Eye (tissue), 1 donor: ENCODE results near the gene KREMEN2.
"Not testable (repeated sequence)": the region's sequence is repeated elsewhere in the genome, so short reads cannot be mapped to it uniquely, and the experiment has no call there.

Experiments used
- DNase-seq: peaks from one replicate; pipeline ENCODE4 v3.0.0-alpha.2; 2015

KREMEN2 gene

GRCh38 chr16:2963723-2964474 lies at the start of gene KREMEN2:
TSS of gene KREMEN2 (plus strand) at chr16:2964275. CDS start at chr16:2964521, 246 bp downstream.
- peak; percentile 70 for DNase-seq

DNA sequence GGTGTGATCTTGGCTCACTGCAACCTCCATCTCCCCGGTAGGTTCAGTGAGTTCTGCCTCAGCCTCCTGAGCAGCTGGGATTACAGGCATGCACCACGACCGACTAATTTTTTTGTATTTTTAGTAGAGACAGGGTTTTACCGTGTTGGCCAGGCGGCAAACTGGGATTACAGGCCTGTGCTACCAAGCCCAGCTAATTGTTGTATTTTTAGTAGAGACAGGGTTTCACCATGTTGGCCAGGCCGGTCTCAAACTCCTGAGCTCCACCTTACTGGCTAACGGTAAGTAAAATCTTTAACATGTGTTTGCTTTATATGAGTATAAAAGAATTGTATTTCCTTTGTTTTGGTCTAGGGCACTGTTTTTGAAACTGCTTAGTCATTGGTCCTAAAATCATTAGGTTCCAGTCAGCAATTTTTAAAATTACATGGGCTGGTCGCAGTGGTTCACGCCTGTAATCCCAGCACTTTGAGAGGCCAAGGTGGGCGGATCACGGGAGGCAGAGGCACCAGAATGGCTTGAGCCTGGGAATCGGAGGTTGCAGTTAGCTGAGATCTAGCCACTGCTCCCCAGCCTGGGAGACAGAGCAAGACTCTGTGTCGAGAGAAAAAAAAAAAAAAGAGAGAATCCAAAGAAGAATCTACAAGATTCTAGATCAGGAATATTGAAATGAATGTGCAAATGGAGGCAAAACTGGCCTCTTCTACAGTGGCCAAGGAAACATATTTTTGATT lies 48.7 kb upstream of the KREMEN2 start:
- DNase-seq, result no peak

DNA sequence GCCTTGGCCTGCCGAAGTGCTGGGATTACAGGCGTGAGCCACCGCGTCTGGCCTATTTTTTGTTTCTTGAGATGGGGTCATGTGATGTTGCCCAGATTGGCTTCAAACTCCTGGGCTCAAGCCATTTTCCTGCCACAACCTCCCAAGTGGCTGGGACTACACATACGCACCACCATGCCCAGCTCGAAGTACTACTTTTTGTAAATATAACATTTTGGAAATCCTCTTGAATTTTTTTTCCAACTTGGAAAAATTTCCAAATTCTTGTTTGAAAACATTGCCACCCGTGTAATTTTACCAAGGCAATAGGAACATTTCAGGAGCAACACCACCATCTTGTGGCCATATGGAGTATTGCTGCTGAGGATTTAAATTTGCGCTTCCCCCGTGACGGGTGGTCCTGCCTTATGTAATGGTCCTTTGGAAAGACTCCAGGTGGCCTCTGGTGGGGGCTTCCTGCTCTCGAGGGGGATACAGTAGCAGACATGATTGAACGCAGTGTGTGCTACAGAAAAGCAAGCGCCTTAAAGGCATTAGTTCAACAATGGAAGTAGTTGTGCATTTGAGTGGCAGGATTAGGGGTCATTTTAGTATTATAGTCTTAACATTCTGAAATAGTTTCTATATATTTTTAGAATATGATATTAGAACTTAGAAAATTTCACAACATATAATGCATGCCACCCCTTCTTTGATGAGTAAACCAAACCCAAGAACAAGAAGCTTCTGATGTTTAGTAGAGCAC lies 44.4 kb upstream of the KREMEN2 start:
- DNase-seq, result peak; percentile 94

- DNase-seq, result no peak
Observed at GRCh38 chr16:2923481-2923880, 40.6 kb upstream of the KREMEN2 start.

DNA sequence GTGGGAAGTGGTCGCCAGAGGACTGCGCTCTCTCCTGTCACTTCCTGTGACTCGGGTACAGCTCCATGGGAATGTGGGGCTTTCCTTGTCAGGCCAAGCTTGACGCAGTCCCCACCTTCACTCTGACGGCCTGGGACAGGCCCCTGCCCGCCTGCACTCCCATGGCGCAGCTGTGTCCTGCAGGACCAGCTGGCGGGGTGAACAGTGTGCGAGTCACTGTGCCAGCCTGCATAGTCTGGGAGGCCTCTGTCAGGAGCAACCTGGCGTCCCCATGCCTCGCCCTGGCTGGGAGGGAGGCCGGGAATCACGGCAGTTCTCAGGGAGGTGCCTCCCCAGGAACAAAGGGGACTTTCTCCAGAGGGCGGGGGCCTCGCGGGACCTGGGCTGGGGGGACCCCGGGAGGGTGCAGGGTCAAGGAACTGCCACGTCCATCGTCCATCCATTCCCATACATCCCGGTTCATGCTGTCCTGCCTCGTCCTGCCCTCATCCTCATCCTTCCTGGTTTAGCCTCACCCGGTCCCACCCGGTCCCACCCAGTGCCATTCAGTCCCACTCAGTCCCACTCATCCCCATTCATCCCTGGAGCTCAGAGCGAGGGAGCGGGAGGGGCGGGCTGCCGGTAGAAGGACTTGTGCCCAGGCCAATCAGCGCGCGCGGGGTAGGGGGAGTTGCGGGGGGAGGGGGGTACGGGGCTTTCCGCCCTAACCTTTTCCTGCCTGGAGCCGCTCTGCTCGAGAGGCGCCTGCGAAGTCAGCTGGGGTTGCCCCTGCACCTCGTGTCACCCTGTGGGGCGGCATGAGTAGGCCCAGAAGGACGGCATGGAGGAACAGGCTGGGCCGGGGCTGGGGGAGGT lies 38.9 kb upstream of the KREMEN2 start:
- DNase-seq, result peak; percentile 65

GRCh38 chr16:2925951-2926649 lies 38.0 kb upstream of the KREMEN2 start:
- peak; percentile 40 for DNase-seq

- DNase-seq, result no peak
Observed at GRCh38 chr16:2926650-2926999, 37.5 kb upstream of the KREMEN2 start.

DNA sequence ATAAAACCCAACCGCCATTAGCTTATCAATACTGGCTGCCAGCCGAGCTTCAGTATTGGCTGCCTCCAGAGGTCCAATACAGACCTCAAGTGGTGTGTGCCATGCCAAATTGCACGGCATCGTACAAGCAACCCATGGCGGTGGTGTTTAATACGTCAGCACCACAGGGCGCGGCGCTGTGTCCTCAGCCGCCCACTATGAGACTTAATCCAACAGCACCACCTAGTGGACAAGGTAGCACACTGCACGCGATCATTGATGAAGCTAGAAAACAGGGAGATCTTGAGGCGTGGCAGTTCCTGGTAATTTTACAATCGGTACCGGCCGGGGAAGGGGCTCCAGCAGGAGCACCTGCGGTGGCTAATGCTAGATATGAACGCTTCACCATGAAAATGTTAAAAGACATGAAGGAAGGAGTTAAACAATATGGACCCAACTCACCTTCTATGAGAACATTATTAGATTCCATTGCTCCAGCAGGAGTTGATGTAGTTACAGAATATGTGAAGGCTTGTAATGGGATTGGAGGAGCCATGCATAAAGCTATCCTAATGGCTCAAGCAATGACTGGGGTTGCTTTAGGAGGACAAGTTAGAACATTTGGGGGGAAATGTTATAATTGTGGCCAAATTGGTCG lies 36.9 kb upstream of the KREMEN2 start:
- peak; percentile 96 for DNase-seq

DNA sequence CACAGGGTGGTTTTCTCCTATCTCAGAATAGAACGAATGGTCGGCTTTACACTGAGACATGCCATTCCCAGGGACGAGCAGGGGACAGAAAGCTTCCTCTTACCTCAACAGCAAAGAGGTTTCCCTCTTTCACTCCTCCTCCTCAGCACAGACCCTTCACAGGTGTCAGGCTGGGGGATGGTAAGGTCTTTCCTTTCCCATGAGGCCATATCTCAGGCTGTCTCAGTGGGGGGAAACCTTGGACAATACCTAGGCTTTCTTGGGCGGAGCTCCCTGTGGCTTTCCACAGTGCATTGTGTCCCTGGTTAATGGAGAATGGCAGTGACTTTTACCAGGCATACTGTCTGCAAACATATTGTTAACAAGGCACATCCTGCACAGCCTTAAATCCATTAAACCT lies 35.9 kb upstream of the KREMEN2 start:
- not testable (repeated sequence) for DNase-seq

DNA sequence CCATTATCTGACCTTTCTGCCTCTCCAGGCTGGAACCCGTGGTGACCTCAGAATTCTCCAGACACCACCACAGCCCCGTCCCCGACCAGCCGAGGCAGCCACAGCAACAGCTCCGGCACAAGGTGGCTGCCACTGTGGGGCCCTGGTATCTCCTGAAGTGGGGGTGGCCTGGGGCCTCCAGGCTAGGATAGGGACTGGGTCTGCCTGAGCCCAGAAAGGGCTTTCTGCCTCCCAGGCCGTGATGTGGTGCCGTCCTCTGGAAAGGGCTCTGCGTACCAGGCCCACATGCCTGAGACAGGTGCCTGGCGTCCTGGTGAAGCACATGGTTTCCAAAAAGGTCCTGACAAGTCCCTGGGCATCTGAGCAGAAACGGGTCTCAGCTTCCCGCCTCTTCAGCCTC lies 35.3 kb upstream of the KREMEN2 start:
- DNase-seq, result no peak

GRCh38 chr16:2929693-2930092 lies 34.4 kb upstream of the KREMEN2 start:
- no peak for DNase-seq

DNA sequence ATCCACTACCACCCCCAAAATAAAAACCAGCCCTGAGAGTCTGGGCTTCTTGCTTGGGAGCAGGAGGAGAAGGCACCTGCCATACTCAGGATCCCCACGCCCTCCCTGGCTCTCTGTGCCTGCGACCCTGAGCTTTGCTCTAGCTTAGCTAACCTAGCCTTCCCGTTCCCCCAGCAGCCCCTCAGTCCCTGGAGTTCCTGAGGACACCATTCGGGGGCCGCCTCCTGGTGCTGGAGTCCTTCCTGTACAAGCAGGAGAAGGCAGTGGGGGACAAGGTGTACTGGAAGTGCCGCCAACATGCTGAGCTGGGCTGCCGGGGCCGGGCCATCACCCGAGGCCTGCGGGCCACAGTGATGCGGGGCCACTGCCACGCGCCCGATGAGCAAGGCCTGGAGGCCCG lies 33.8 kb upstream of the KREMEN2 start:
- DNase-seq, result no peak

- not testable (repeated sequence) for DNase-seq
Observed at GRCh38 chr16:2931231-2931914, 32.7 kb upstream of the KREMEN2 start.

GRCh38 chr16:2933136-2933535 lies 30.9 kb upstream of the KREMEN2 start:
- DNase-seq, result no peak

- no peak for DNase-seq
Observed at GRCh38 chr16:2933701-2934100, 30.4 kb upstream of the KREMEN2 start.

GRCh38 chr16:2934450-2934849 lies 29.6 kb upstream of the KREMEN2 start:
- DNase-seq, result no peak

- DNase-seq, result no peak
Observed at GRCh38 chr16:2936436-2937011, 27.6 kb upstream of the KREMEN2 start.

DNA sequence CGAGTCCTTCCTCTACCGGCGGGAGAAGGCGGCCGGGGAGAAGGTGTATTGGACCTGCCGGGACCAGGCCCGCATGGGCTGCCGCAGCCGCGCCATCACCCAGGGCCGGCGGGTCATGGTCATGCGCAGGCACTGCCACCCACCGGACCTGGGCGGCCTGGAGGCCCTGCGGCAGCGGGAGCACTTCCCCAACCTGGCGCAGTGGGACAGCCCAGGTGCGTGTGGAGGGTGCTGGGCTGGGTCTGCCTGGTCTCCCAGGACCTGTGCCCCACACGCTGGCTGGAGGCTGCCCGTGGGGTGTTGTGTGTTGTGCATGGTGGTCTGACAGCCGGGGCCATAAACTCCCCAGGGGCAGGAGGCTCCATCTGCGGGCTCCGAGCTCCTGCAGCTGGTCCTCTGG lies 26.9 kb upstream of the KREMEN2 start:
- no peak for DNase-seq

GRCh38 chr16:2938206-2938605 lies 25.9 kb upstream of the KREMEN2 start:
- no peak for DNase-seq

DNA sequence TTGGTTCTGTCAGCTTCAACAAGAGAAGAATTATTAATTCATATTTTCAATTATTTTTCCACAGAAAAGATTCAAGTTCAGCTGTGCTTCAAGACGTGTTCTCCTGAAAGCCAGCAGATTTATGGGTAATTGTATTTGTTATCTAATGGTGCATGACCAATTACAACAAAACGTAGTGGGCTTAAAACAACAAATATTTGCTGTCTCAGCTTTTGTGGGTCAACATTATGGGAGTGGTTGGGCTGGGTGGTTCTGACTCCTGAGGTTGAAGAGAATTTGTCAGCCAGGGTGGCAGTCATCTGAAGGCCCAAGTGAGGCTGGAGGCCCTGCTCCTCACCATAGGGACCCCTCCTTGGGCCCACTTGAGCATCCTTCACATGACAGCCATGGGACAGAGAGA lies 24.1 kb upstream of the KREMEN2 start:
- DNase-seq, result no peak

DNA sequence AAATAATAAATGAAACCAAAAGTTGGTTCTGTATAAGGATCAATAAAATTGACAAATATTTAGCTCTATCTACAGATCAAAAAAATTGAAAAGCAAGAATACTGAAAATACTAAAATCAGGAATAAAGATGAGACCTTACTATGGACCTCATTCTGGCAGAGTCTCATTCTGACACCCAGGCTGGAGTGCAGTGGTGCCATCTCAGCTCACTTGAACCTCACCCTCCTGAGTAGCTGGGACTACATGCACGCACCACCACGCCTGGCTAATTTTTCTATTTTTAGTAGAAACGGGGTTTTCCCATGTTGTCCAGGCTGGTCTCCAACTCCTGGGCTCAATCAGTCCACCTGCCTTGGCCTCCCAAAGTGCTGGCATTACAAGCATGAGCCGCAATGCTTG lies 22.0 kb upstream of the KREMEN2 start:
- no peak for DNase-seq
